AG09319 (cell line): ENCODE data around the gene HIPK4.

Experiments used
- DNase-seq: peaks from one replicate; pipeline ENCODE4 v3.0.0-alpha.2; 2010; ENCODE audit warnings: low read depth; ENCODE audit errors: extremely low read depth
- CTCF ChIP-seq: IDR thresholded peaks from 2 replicates; pipeline ENCODE4 v1.5.1; 2011; ENCODE audit warnings: low read depth, mild to moderate bottlenecking, inconsistent platforms, low read length, moderate library complexity

The HIPK4 gene

GRCh38 chr19:40424637-40425449, 34.9 kb upstream of the HIPK4 start:
- DNase-seq, result no peak

GRCh38 chr19:40423938-40424337, 34.0 kb upstream of the HIPK4 start:
- no peak for TF ChIP-seq CTCF
- no peak for DNase-seq

More at GRCh38 chr19:40424637-40425449, 34.9 kb upstream of the HIPK4 start:
- TF ChIP-seq CTCF, result no peak

GRCh38 chr19:40422748-40423566, 33.0 kb upstream of the HIPK4 start:
- TF ChIP-seq CTCF, result no peak
- DNase-seq, result no peak

- TF ChIP-seq CTCF, result no peak
- DNase-seq, result no peak
Observed at GRCh38 chr19:40421993-40422747, 32.2 kb upstream of the HIPK4 start.

GRCh38 chr19:40420766-40421765, 31.1 kb upstream of the HIPK4 start:
- peak; percentile 80 for DNase-seq
- peak; percentile 100 for TF ChIP-seq CTCF

- no peak for TF ChIP-seq CTCF
- DNase-seq, result no peak
Observed at GRCh38 chr19:40420451-40420765, 30.4 kb upstream of the HIPK4 start.
